ENCODE data around the gene TRIM28. TPM values are rescaled to one million over a fixed set of nuclear protein-coding genes. Genes with fewer than 3 reads are reported as not detected.

TRIM28 gene
- total and polyA plus RNA-seq, 2 donors (not counting 3 experiments of a cell fraction or from before 2014, with no cell fraction given) = 429 to 521 TPM

GRCh38 chr19:58511353-58512208 is 32.3 kb upstream of the TRIM28 start, which contains the start of gene SLC27A5:
TSS of gene SLC27A5 (minus strand) at chr19:58511992. CDS start at chr19:58511955, 37 bp downstream.
- Histone ChIP-seq H3K4me3 (replicated peaks in 1 of 3; ENCODE audit: insufficient read depth in 1 of 3, low read depth in 1 of 3, low read length in 3 of 3) (no peak within 1 kb of the TSS), H3K9me3 (replicated peaks; ENCODE audit: control insufficient read depth, insufficient read depth, low read length) (no peaks in the 10 kb centered on the region), H3K4me1 (ENCODE audit: control insufficient read depth, extremely low read depth, insufficient read depth, low read length) (peaks cover 3% of the 10 kb centered on the region), H3K9ac (replicated peaks; ENCODE audit: extremely low read depth, insufficient read depth, low read length) (no peak within 1 kb of the TSS), H4K20me1 (replicated peaks; ENCODE audit: control insufficient read depth, extremely low read depth, insufficient read depth, low read length) (no peaks in the 10 kb centered on the region), H3K79me2 (ENCODE audit: control insufficient read depth, insufficient read depth, low read length) (peaks cover 12% of the 10 kb centered on the region), H3K4me2 (ENCODE audit: insufficient read depth, low read length) (no peak within 1 kb of the TSS), H3K36me3 (ENCODE audit: control insufficient read depth in 2 of 2, extremely low read depth in 1 of 2, insufficient read depth in 2 of 2, low read length in 2 of 2) (peaks cover 0 to 5% of the 10 kb centered on the region in 2 experiments), H3K9me1 (replicated peaks; ENCODE audit: control insufficient read depth, extremely low read depth, insufficient read depth, low read length) (no peaks in the 10 kb centered on the region), H3K27me3 (ENCODE audit: control insufficient read depth in 2 of 2, insufficient read depth in 2 of 2, low read length in 2 of 2) (no peaks in the 10 kb centered on the region), H3K27ac (ENCODE audit: insufficient read depth, low read depth, low read length) (no peak within 1 kb of the TSS), H2AFZ (ENCODE audit: low read depth, low read length) (no peak within 1 kb of the TSS)
- ChIA-PET CTCF (interaction anchor here (2.1 kb wide), 1 partner anchor 8 kb away, joined by 6 read pairs; the partner anchor contains the start of gene ZBTB45), POLR2A (no interaction called here)
- FAIRE-seq = no peak
- BruUV-seq (replicated peaks) = no TSS peak
- TF ChIP-seq EZH2 (IDR thresholded peaks at IDR 0.05; ENCODE audit: borderline replicate concordance, low read depth, low read length, severe bottlenecking) = no peak
- TF ChIP-seq CTCF (IDR thresholded peaks at IDR 0.05; ENCODE audit: extremely low read depth in 1 of 2, insufficient read depth in 1 of 2, low read depth in 1 of 2, low read length in 2 of 2) = no peak
- TF ChIP-seq GATA2 (IDR thresholded peaks at IDR 0.05; ENCODE audit: insufficient read depth, insufficient read length, low read depth, low read length) = no peak
- TF ChIP-seq JUN (IDR thresholded peaks at IDR 0.05; ENCODE audit: borderline replicate concordance, insufficient read depth, insufficient read length, low read depth) = no peak
- no peak for TF ChIP-seq MYC (IDR thresholded peaks at IDR 0.05; ENCODE audit: low read depth, low read length)
- TF ChIP-seq POLR2A (IDR thresholded peaks at IDR 0.05; ENCODE audit: low read depth, low read length) = no peak
- TF ChIP-seq FOS (IDR thresholded peaks at IDR 0.05; ENCODE audit: borderline replicate concordance, insufficient read depth, low read length) = no peak
- no peak for TF ChIP-seq POLR2AphosphoS5 (IDR thresholded peaks at IDR 0.05; ENCODE audit: insufficient read depth, low read depth, low read length)
- TF ChIP-seq, protein P1, sequence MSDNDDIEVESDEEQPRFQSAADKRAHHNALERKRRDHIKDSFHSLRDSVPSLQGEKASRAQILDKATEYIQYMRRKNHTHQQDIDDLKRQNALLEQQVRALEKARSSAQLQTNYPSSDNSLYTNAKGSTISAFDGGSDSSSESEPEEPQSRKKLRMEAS (IDR thresholded peaks at IDR 0.05; ENCODE audit: insufficient read depth, insufficient read length) = no peak
- dilution Hi-C loops (cut with MboI; ENCODE audit: extremely low pct_ligation_motif_present, low sequenced_read_pairs) (no loop called here), intact Hi-C loops (cut with micrococcal nuclease) (no loop called here)
- DNase-seq (ENCODE audit: low read depth, low spot score) = no peak
